Lung (tissue), 12 donors: ENCODE measurements around the gene IQSEC1. TPM values are rescaled to one million over a fixed set of nuclear protein-coding genes. Genes with fewer than 3 reads are reported as not detected.

Experiments
- ATAC-seq: fragments of 200-7000 bp; cut with Tn5 transposase; one replicate; pipeline ENCODE4 v1.9.1; 2020; ENCODE audit warnings: moderate number of reproducible peaks; ENCODE audit not compliant: insufficient read depth, low FRiP score
- DNase-seq, 3 donors: peaks; one replicate each; pipeline ENCODE4 v3.0.0-alpha.2; 2013 to 2017
- H3K27ac ChIP-seq, 2 donors: one replicate each; pipeline ENCODE4 v1.5.1; 2013; ENCODE audit warnings: mild to moderate bottlenecking in 2 of 2, moderate library complexity in 2 of 2, control low read depth in 1 of 2, inconsistent platforms in 1 of 2, low read depth in 1 of 2, low read length in 1 of 2
- H3K27me3 ChIP-seq, 3 donors: one replicate each; pipeline ENCODE4 v1.5.1; 2013; ENCODE audit warnings: low read length in 2 of 3; ENCODE audit not compliant: control insufficient read depth in 3 of 3, insufficient read depth in 3 of 3
- H3K36me3 ChIP-seq, 4 donors: one replicate each; pipeline ENCODE4 v1.5.1; 2013; ENCODE audit warnings: low read length in 4 of 4, mild to moderate bottlenecking in 1 of 4, moderate library complexity in 1 of 4; ENCODE audit not compliant: control insufficient read depth in 4 of 4, insufficient read depth in 4 of 4
- H3K4me1 ChIP-seq, 5 donors: one replicate each; pipeline ENCODE4 v1.5.1; 2013; ENCODE audit warnings: low read length in 5 of 5, mild to moderate bottlenecking in 2 of 5, moderate library complexity in 1 of 5; ENCODE audit not compliant: control insufficient read depth in 5 of 5, insufficient read depth in 5 of 5
- H3K4me3 ChIP-seq: one replicate; pipeline ENCODE4 v1.5.1; 2013; ENCODE audit warnings: mild to moderate bottlenecking, control low read depth, moderate library complexity
- H3K9ac ChIP-seq, 2 donors: one replicate each; pipeline ENCODE4 v1.5.1; 2013; ENCODE audit warnings: low read length in 2 of 2, control low read depth in 1 of 2; ENCODE audit not compliant: insufficient read depth in 1 of 2
- H3K9me3 ChIP-seq, 4 donors: one replicate each; pipeline ENCODE4 v1.5.1; 2013; ENCODE audit warnings: low read length in 3 of 4, mild to moderate bottlenecking in 1 of 4, moderate library complexity in 1 of 4; ENCODE audit not compliant: control insufficient read depth in 4 of 4, insufficient read depth in 3 of 4
- WGBS, 2 donors: extraction: QIAGEN DNeasy Blood & Tissue Kit; methylation state at CpG; one replicate each; pipeline ENCODE4 v1.1.7; 2013; 5-methylcytosine and 5-hydroxymethylcytosine counted together
- polyA plus RNA-seq, 2 donors: library from polyadenylated mRNA; stranded (reverse); fragments of 200-250 nt; gene quantifications; one replicate each; pipeline ENCODE4 v1.2.1, GENCODE V29; 2013
- total RNA-seq, 2 donors: library from RNA; depleted of rRNA in 1 of 2; stranded (reverse); fragments of >200 nt in 1 of 2; gene quantifications; one replicate each; pipeline ENCODE4 v1.2.1, GENCODE V29; 2014 to 2021
- TF ChIP-seq, protein P1 (sequence below): IDR thresholded peaks from 2 replicates; pipeline ENCODE4 v1.5.1; 2012; ENCODE audit warnings: mild to moderate bottlenecking; ENCODE audit errors: control extremely low read depth, extremely low read depth
- donor health status: control.
- donor health status: control.
- donor health status: Bipolar disorder and iron deficiency.
- donor health status: healthy.
- donor health status: DM: yes; HTN: yes; CAD: no.

Gene IQSEC1
- total and polyA plus RNA-seq, 4 donors: 13.9 to 69.1 (median 31.1) TPM

GRCh38 chr3:13016721-13017255 is 56.4 kb downstream of the IQSEC1 start:
- 76 to 79% methylated on average over 9 of the region's 9 CpGs for WGBS, 2 donors
- Histone ChIP-seq H3K4me3 (no peak overlapping the region), H3K36me3 (no peaks in the 10 kb centered on the region), H3K27me3 (no peaks in the 10 kb centered on the region), H3K4me1 (peaks cover 5 to 45% (median 31%) of the 10 kb centered on the region in 5 donors), H3K27ac (peak overlapping the region in 1 of 2 donors; percentile 88), H3K9ac (no peak overlapping the region), H3K9me3 (no peaks in the 10 kb centered on the region)
- TF ChIP-seq, protein P1, sequence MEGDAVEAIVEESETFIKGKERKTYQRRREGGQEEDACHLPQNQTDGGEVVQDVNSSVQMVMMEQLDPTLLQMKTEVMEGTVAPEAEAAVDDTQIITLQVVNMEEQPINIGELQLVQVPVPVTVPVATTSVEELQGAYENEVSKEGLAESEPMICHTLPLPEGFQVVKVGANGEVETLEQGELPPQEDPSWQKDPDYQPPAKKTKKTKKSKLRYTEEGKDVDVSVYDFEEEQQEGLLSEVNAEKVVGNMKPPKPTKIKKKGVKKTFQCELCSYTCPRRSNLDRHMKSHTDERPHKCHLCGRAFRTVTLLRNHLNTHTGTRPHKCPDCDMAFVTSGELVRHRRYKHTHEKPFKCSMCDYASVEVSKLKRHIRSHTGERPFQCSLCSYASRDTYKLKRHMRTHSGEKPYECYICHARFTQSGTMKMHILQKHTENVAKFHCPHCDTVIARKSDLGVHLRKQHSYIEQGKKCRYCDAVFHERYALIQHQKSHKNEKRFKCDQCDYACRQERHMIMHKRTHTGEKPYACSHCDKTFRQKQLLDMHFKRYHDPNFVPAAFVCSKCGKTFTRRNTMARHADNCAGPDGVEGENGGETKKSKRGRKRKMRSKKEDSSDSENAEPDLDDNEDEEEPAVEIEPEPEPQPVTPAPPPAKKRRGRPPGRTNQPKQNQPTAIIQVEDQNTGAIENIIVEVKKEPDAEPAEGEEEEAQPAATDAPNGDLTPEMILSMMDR: no peak
- ATAC-seq (no peak), DNase-seq (no peak)

- Histone ChIP-seq H3K27ac (peak overlapping the region in 1 of 2 donors; percentile 88), H3K9me3 (no peaks in the 10 kb centered on the region), H3K4me3 (no peak overlapping the region), H3K9ac (no peak overlapping the region), H3K4me1 (peaks cover 5 to 39% (median 27%) of the 10 kb centered on the region in 5 donors), H3K27me3 (no peaks in the 10 kb centered on the region), H3K36me3 (no peaks in the 10 kb centered on the region)
- TF ChIP-seq, protein P1: no peak
- 8 to 13% methylated on average over 17 of the region's 17 CpGs for WGBS, 2 donors
- DNase-seq (peak; percentile 50 to 62 (median 57)), ATAC-seq (peak; percentile 46)
Measured at GRCh38 chr3:13016083-13016720, 57.0 kb downstream of the IQSEC1 start.

- Histone ChIP-seq H3K9me3 (no peaks in the 10 kb centered on the region), H3K4me3 (no peak overlapping the region), H3K4me1 (peaks cover 5 to 37% (median 27%) of the 10 kb centered on the region in 5 donors), H3K27me3 (no peaks in the 10 kb centered on the region), H3K27ac (peak overlapping the region in 1 of 2 donors; percentile 88), H3K36me3 (no peaks in the 10 kb centered on the region), H3K9ac (peak overlapping the region in 1 of 2 donors; percentile 9)
- peak; percentile 30 for ATAC-seq
- DNase-seq: peak in 2 of 3 donors; percentile 21 to 43
- WGBS, 2 donors: 25 to 42% methylated on average over 18 of the region's 18 CpGs
- TF ChIP-seq, protein P1: no peak
Measured at GRCh38 chr3:13015286-13016082, 57.7 kb downstream of the IQSEC1 start.
